Kidney (tissue), 14 donors: ENCODE data around the gene DSCAML1. TPM values are rescaled to one million over a fixed set of nuclear protein-coding genes. Genes with fewer than 3 reads are reported as not detected.

ENCODE experiments used
- DNase-seq, 5 donors: peaks; one replicate each; pipeline ENCODE4 v3.0.0-alpha.2; 2013 to 2020
- FAIRE-seq: peaks from 2 replicates; lab custom pipeline; 2012; peaks lifted over from hg19 to GRCh38; lab: Jason Lieb, UNC
- H3K27ac ChIP-seq, 2 donors: one replicate each; pipeline ENCODE4 v1.7.0; 2013; ENCODE audit warnings: low read depth in 2 of 2, low read length in 2 of 2, inconsistent platforms in 1 of 2
- H3K27me3 ChIP-seq: one replicate; pipeline ENCODE4 v1.7.1; 2013; ENCODE audit warnings: low read length, inconsistent platforms; ENCODE audit not compliant: control insufficient read depth, insufficient read depth
- H3K36me3 ChIP-seq, 3 donors: one replicate each; pipeline versions ENCODE4 v1.7.0 to v1.7.1; 2013; ENCODE audit warnings: low read length in 3 of 3, control low read depth in 1 of 3, inconsistent platforms in 1 of 3; ENCODE audit not compliant: insufficient read depth in 3 of 3, control insufficient read depth in 2 of 3
- H3K4me1 ChIP-seq, 3 donors: one replicate each; pipeline versions ENCODE4 v1.7.0 to v1.7.1; 2013; ENCODE audit warnings: low read length in 3 of 3, inconsistent platforms in 1 of 3, low read depth in 1 of 3; ENCODE audit not compliant: control insufficient read depth in 2 of 3, insufficient read depth in 2 of 3
- H3K4me3 ChIP-seq, 3 donors: one replicate each; pipeline versions ENCODE4 v1.7.0 to v1.8.1; 2013; ENCODE audit warnings: low read length in 3 of 3, control low read depth in 1 of 3, inconsistent platforms in 1 of 3
- H3K9ac ChIP-seq, 3 donors: one replicate each; pipeline versions ENCODE4 v1.7.0 to v1.7.1; 2013; ENCODE audit warnings: low read length in 3 of 3, control low read depth in 1 of 3, inconsistent platforms in 1 of 3
- H3K9me3 ChIP-seq, 3 donors: one replicate each; pipeline versions ENCODE4 v1.7.0 to v1.7.1; 2013; ENCODE audit warnings: low read length in 3 of 3, control low read depth in 1 of 3, inconsistent platforms in 1 of 3; ENCODE audit not compliant: control insufficient read depth in 2 of 3, insufficient read depth in 1 of 3
- intact Hi-C: fragments of 100-400 bp; cut with DNase I; formaldehyde crosslinking; loops from one replicate; pipeline ENCODE4 v1.11.1; 2022
- polyA plus RNA-seq: library from polyadenylated mRNA; stranded (reverse); fragments of 350-450 nt; fragmentation: Illumina TruSeq; extraction: RNeasy Lipid Tissue Mini Kit (QIAGEN cat#74804); gene quantifications from one replicate; pipeline ENCODE4 v1.2.3, GENCODE V29; 2014; ENCODE audit warnings: low read depth, low replicate concordance; ENCODE audit not compliant: insufficient read depth
- total RNA-seq: library from RNA; stranded (reverse); fragmentation: NEBNext Ultra II Directional; extraction: Animal tissue kit (Norgen Biotek cat#: 25700); gene quantifications from one replicate; pipeline ENCODE4 v1.2.1, GENCODE V29; 2021
- TF ChIP-seq, protein P1 (sequence below): IDR thresholded peaks from 3 replicates; pipeline ENCODE4 v1.5.1; 2012; ENCODE audit warnings: mild to moderate bottlenecking, moderate library complexity, borderline replicate concordance; ENCODE audit not compliant: insufficient read depth; ENCODE audit errors: extremely low read depth
- donor health status: control.
- donor health status: control.
- donor health status: control.
- donor health status: control.
- donor health status: control.
- donor health status: DM: yes; HTN: yes; CAD: no.
- donor health status: Normal renal cell carcinoma (clear cell type).

The DSCAML1 gene
- total and polyA plus RNA-seq, 2 donors from 2014 or later = 0.95 to 17.3 TPM

DNA sequence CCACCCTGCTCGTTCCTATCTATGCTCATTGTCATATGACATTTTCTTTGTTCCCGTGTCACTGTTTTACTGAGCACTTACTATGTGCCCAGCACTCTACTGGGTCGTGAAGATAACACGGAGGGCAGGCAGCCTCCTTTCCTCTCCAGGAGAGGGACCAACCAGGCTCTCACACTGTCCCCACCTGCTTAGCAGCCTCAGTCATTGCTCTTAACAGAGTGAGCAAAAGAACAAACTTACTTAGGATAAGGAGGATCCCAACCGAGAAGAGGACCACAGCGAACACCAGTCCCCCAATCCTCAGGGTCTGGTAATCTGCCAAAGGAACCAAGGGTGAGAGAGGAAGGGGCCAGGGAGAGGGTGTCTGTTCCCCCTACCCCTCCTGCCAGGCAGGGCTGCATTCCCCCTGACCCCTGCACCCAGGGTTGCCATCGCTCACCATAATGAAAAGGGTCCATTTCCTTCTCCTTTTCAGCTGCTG is 44.6 kb upstream of the DSCAML1 start:
- Histone ChIP-seq H3K4me3 (no peak overlapping the region), H3K9me3 (no peaks in the 10 kb centered on the region), H3K4me1 (peaks cover 0 to 6% (median 0%) of the 10 kb centered on the region in 3 donors), H3K27me3 (no peaks in the 10 kb centered on the region), H3K36me3 (peaks cover 0 to 2% (median 0%) of the 10 kb centered on the region in 3 donors), H3K9ac (no peak overlapping the region), H3K27ac (no peak overlapping the region)
- DNase-seq = peak in 2 of 5 donors; percentile 11 to 58
- intact Hi-C loops = loop anchor here (10.0 kb wide), 1 partner anchor 213 kb away; no protein-coding TSS in a partner anchor
- TF ChIP-seq, protein P1, sequence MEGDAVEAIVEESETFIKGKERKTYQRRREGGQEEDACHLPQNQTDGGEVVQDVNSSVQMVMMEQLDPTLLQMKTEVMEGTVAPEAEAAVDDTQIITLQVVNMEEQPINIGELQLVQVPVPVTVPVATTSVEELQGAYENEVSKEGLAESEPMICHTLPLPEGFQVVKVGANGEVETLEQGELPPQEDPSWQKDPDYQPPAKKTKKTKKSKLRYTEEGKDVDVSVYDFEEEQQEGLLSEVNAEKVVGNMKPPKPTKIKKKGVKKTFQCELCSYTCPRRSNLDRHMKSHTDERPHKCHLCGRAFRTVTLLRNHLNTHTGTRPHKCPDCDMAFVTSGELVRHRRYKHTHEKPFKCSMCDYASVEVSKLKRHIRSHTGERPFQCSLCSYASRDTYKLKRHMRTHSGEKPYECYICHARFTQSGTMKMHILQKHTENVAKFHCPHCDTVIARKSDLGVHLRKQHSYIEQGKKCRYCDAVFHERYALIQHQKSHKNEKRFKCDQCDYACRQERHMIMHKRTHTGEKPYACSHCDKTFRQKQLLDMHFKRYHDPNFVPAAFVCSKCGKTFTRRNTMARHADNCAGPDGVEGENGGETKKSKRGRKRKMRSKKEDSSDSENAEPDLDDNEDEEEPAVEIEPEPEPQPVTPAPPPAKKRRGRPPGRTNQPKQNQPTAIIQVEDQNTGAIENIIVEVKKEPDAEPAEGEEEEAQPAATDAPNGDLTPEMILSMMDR = no peak
- no peak for FAIRE-seq

DNA sequence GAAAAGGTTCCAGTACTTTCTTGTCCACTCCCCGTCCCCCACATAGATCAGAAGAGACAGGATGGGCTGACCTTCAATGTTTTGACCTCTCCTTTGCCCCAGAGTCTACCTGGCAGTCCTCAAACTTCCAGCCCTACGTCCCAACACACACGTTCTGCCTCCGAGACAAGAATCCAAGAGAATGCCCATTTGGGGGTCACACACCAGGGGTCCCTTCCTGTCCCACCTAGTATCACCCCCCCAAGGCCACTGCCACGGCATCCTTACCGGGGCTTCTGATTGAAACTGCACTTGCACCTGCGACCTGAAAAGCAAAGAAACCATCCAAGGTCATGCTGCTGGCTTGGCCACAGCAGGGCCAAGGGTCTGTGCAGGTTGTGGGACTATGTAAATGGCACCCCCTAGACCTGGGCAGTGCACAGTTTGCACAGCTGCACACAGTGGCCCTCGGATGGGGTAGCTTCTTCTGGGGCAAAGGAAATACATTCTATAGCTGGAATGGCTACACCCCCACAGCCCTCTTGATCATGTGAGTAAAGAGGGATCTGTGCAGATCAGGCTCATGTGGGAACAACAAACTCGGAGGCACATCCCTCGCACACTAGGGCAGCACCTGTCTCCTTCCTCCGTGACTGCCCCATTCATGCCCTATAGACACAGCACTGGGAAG is 44.0 kb upstream of the DSCAML1 start:
- DNase-seq = peak in 3 of 5 donors; percentile 8 to 43 (median 29)
- Histone ChIP-seq H3K27ac (no peak overlapping the region), H3K9ac (peak overlapping the region in 1 of 3 donors; percentile 1), H3K27me3 (no peaks in the 10 kb centered on the region), H3K9me3 (no peaks in the 10 kb centered on the region), H3K36me3 (peaks cover 0 to 2% (median 0%) of the 10 kb centered on the region in 3 donors), H3K4me3 (no peak overlapping the region), H3K4me1 (peaks cover 0 to 6% (median 0%) of the 10 kb centered on the region in 3 donors)
- TF ChIP-seq, protein P1 = no peak
- intact Hi-C loops = loop anchor here (10.0 kb wide), 1 partner anchor 214 kb away; no protein-coding TSS in a partner anchor
- FAIRE-seq = no peak

DNA sequence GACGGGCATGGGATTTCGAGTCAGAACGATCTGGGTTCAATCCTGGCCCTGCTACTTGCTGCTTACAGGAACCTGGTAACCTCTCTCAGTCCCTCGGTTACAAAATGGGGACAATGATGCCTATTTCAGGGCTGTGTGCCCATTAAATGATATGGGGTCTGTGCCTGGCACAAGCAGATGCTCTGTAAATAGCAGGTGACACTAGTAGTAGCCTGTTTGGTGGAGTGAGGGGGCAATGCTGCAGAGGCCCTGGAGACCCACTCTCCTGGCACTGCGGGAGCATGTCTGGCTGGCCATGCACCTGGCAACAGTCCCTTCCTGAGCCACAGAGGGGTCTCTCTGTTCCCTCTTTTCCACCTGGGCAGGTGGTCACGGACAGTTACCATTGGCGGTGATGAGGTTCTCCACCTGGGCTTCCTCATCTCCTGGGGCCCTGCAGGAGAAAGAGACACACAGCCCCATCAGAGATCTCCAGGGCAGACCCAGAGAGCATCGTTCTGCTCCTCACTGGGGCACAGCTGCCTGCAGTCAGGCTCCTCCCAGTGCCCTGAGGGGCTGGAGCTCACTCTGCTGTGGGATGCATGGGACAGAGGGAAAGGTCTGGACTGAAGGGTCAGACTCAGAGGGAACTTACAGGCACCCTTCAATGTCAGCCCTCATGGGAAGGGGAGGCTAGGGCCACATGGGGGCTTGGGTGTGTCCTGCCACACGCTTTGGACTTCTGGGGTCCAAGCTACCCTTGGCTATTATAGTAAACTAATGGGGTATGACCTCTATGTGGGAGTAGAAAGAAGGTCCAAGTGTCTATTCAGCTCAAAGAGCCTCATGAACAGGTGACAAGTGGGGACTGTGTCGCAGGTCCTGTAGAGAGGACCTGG is 43.2 kb upstream of the DSCAML1 start:
- intact Hi-C loops = loop anchor here (10.0 kb wide), 1 partner anchor 215 kb away; no protein-coding TSS in a partner anchor
- Histone ChIP-seq H3K27me3 (no peaks in the 10 kb centered on the region), H3K4me1 (peaks cover 0 to 7% (median 0%) of the 10 kb centered on the region in 3 donors), H3K4me3 (no peak overlapping the region), H3K9ac (peak overlapping the region in 1 of 3 donors; percentile 1), H3K36me3 (peaks cover 0 to 2% (median 0%) of the 10 kb centered on the region in 3 donors), H3K27ac (no peak overlapping the region), H3K9me3 (no peaks in the 10 kb centered on the region)
- DNase-seq = peak in 3 of 5 donors; percentile 7 to 40 (median 22)
- TF ChIP-seq, protein P1 = no peak
- FAIRE-seq = no peak
